ENCODE measurements around the gene PLPP3. TPM values are rescaled to one million over a fixed set of nuclear protein-coding genes. Genes with fewer than 3 reads are reported as not detected.
A peak's percentile ranks its signal among the peaks of the same experiment; 100 is the strongest.

PLPP3 gene
- total RNA-seq, 4 donors from 2014 or later: 29.0 to 80.0 (median 39.4) TPM

DNA sequence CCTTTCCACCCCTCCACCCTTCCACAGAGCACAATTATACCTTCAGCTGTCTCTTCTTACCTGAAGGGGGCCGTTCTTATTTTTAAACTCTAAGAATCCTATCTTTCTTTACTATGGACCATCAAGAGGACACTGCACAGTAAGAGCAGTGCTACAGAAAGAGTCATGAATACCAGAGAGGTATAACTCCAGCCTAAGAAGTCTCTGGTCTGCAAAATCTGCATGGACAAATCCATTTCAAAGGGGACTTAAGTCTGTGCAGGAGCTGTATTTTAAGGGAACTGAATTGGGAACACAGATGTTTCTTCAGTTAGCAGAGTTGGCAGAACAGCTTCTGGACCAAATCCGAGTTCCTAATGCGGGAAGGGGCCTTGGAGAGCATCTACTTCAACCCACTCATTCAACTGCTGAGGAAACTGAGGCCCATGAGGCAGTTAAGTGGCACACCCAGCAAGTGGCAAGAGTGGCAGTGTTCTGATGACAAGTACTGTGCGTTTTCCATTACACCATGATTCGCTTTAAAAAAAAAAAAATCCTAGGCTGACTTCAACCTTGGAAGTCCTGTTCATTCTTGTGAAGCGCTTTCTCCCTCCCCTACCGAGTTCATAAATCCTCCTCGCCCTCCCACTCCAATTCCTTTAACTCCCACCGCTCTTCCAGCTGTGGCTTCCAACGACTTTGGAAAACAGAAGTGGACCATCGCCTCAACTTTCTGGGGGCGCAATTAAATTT, 1.8 kb downstream of the PLPP3 start:
- H3K27me3 ChIP-seq: no peaks in the 10 kb centered on the region
- TF ChIP-seq POLR2A (IDR thresholded peaks at IDR 0.05): peak in 1 of 2 donors; percentile 14
- TF ChIP-seq, protein P1, sequence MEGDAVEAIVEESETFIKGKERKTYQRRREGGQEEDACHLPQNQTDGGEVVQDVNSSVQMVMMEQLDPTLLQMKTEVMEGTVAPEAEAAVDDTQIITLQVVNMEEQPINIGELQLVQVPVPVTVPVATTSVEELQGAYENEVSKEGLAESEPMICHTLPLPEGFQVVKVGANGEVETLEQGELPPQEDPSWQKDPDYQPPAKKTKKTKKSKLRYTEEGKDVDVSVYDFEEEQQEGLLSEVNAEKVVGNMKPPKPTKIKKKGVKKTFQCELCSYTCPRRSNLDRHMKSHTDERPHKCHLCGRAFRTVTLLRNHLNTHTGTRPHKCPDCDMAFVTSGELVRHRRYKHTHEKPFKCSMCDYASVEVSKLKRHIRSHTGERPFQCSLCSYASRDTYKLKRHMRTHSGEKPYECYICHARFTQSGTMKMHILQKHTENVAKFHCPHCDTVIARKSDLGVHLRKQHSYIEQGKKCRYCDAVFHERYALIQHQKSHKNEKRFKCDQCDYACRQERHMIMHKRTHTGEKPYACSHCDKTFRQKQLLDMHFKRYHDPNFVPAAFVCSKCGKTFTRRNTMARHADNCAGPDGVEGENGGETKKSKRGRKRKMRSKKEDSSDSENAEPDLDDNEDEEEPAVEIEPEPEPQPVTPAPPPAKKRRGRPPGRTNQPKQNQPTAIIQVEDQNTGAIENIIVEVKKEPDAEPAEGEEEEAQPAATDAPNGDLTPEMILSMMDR (IDR thresholded peaks at IDR 0.05): no peak
- 29% methylated on average over 12 of the region's 12 CpGs for WGBS
- H3K36me3 ChIP-seq: no peaks in the 10 kb centered on the region
- no peak for DNase-seq (ENCODE audit: low spot score in 2 of 2)
- peak overlapping the region; percentile 97 for H3K4me3 ChIP-seq
- H3K4me1 ChIP-seq: peaks cover 31% of the 10 kb centered on the region
- peak overlapping the region; percentile 96 for H3K27ac ChIP-seq
- H3K9me3 ChIP-seq: no peaks in the 10 kb centered on the region

DNA sequence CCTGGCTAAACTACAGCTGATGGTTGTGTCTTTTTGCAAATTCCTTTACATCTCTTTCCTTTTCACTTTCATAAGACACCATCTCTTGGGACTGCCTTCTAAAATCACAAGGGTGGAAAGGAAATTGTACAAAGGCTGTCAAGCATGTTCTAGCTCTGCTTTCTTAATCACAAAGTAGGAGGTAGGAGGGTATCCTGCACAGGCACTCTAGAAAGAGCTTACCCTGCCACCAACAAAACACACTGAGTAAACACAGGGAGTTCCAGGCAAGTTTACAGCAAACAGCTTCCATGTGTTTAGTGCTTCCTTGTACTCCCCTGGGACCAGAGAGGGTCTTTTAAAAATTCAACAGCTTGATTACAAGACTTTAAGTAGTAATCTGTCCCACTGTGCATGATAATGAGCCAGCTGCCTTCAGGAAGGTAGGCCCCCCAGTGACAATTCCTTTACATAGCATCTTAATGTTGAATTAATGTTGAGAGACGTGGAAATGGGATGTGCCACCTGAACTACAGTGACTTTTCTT, 2.4 kb downstream of the PLPP3 start:
- WGBS: 4% methylated on average over 1 of the region's 1 CpG
- no peak for DNase-seq (ENCODE audit: low spot score in 2 of 2)

DNA sequence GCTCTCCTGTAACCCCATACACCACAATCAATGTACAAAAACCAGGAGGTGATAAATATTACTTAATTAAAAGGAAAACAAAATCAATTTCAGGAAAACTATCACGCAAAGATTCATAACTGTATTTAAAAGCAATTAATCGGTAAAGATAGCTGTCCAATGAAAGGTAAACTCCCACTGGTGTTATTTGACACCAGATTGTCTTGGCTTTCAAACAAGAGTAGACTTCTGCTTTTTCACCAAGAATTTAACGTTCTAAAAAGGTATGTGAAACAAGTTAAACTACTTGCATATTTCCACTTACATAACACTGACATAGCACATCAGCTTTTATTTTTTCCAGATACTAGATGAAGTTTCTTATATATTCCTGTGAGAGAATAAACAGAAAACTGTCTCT, 3.5 kb downstream of the PLPP3 start:
- no peaks in the 10 kb centered on the region for H3K27me3 ChIP-seq
- H3K9me3 ChIP-seq: no peaks in the 10 kb centered on the region
- peaks cover 47% of the 10 kb centered on the region for H3K4me1 ChIP-seq
- peak overlapping the region; percentile 97 for H3K4me3 ChIP-seq
- WGBS: 14% methylated on average over 3 of the region's 3 CpGs
- no peak for DNase-seq (ENCODE audit: low spot score in 2 of 2)
- H3K36me3 ChIP-seq: no peaks in the 10 kb centered on the region
- peak overlapping the region; percentile 29 for H3K27ac ChIP-seq
- TF ChIP-seq POLR2A (IDR thresholded peaks at IDR 0.05) (no peak), POLR2AphosphoS5 (IDR thresholded peaks at IDR 0.05) (no peak), EP300 (IDR thresholded peaks at IDR 0.05) (no peak)
- TF ChIP-seq, protein P1 (IDR thresholded peaks at IDR 0.05): no peak

More for the DNA sequence above, 2.4 kb downstream of the PLPP3 start:
- Histone ChIP-seq H3K27ac (peak overlapping the region; percentile 96), H3K9me3 (no peaks in the 10 kb centered on the region), H3K27me3 (no peaks in the 10 kb centered on the region), H3K36me3 (no peaks in the 10 kb centered on the region), H3K4me3 (peak overlapping the region; percentile 97), H3K4me1 (peaks cover 37% of the 10 kb centered on the region)
- TF ChIP-seq, protein P1 (IDR thresholded peaks at IDR 0.05): peak in 1 of 2 donors; percentile 12
- no peak for TF ChIP-seq POLR2A (IDR thresholded peaks at IDR 0.05)

DNA sequence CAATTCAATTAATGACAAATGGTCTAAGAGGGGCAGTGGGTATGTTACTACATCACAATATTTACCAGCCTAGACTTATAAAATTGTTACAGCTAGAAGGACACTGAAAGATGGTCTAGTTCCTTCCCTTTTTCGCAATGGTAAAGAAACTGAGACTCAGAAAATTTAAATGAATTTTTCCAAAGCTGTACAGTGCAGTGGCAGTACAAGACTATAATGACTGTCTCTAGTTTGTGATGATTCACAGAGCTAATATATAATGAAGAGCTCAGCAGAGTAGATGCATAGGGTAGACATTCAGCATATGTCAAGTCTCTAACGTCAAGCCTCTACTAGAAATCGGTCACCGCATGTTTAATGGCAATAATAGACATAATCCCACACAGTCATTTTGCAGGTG, 4.6 kb downstream of the PLPP3 start:
- H3K27ac ChIP-seq: no peak overlapping the region
- H3K4me3 ChIP-seq: peak overlapping the region; percentile 97
- TF ChIP-seq, protein P1 (IDR thresholded peaks at IDR 0.05): no peak
- no peak for TF ChIP-seq POLR2AphosphoS5 (IDR thresholded peaks at IDR 0.05)
- TF ChIP-seq EP300 (IDR thresholded peaks at IDR 0.05): no peak
- no peak for TF ChIP-seq POLR2A (IDR thresholded peaks at IDR 0.05)
- H3K27me3 ChIP-seq: no peaks in the 10 kb centered on the region
- H3K9me3 ChIP-seq: no peaks in the 10 kb centered on the region
- peaks cover 50% of the 10 kb centered on the region for H3K4me1 ChIP-seq
- H3K36me3 ChIP-seq: no peaks in the 10 kb centered on the region
- DNase-seq (ENCODE audit: low spot score in 2 of 2): no peak
- WGBS: 58% methylated on average over 4 of the region's 4 CpGs

DNA sequence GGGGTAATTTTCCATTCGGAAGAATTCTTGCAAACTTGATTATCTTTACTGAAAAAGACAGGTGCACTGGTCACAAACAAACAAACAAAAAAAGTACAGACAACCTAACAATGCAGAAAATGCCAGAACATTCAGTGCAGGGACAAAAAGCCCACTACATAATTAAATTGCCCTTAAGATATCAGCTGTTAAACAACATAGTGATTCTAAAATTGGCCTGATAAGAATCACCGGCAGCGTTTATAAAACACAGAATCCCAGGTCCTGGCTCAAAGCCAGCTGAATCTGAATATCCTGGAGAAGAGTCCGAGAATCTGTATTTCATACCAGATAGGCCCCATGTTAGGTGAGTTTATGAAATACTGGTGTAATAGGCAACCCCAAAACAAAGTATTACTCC, 6.1 kb downstream of the PLPP3 start:
- DNase-seq (ENCODE audit: low spot score in 2 of 2): no peak
- H3K9me3 ChIP-seq: no peaks in the 10 kb centered on the region
- H3K4me1 ChIP-seq: peaks cover 54% of the 10 kb centered on the region
- H3K27me3 ChIP-seq: no peaks in the 10 kb centered on the region
- 38% methylated on average over 4 of the region's 4 CpGs for WGBS
- H3K4me3 ChIP-seq: peak overlapping the region; percentile 97
- H3K27ac ChIP-seq: peak overlapping the region; percentile 23
- TF ChIP-seq POLR2A (IDR thresholded peaks at IDR 0.05): no peak
- TF ChIP-seq, protein P1 (IDR thresholded peaks at IDR 0.05): no peak
- H3K36me3 ChIP-seq: no peaks in the 10 kb centered on the region

Measured in suprapubic skin (tissue), 4 donors.